Measurements from ENCODE around the gene FMN2. TPM values are rescaled to one million over a fixed set of nuclear protein-coding genes. Genes with fewer than 3 reads are reported as not detected.
"Not testable (repeated sequence)": the region's sequence is repeated elsewhere in the genome, so short reads cannot be mapped to it uniquely, and the experiment has no call there.

FMN2 gene
- total RNA-seq, 2 donors from 2014 or later = 26.9 to 27.2 TPM

DNA sequence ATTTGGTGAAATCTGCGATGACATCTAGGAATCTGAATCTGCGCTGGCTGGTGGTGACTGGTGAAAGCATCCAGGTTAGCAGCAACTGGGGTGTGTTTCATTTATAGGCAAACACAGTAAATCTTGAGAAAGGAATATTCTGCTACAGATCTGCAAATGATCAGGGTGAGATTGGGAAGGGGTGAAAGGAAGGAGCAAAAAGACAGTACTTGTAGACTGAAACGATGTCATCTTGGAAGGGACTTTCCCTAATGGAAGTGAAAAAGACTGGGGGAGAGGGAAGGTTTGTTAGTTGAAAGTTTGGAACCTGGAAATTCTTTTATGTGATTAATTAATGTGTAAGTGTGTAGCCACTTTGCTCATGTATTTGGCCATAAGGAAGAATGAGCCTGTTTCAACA, 228.3 kb downstream of the FMN2 start:
- Histone ChIP-seq H3K9ac (ENCODE audit: extremely low read depth, low read length, poor library complexity, severe bottlenecking) (no peak overlapping the region), H3K4me3 (ENCODE audit: low read length) (no peak overlapping the region), H3K36me3 (ENCODE audit: control insufficient read depth, insufficient read depth, low read length) (peaks cover 15% of the 10 kb centered on the region), H3K9me3 (ENCODE audit: control insufficient read depth, low read length) (no peaks in the 10 kb centered on the region), H3K4me1 (ENCODE audit: control insufficient read depth, insufficient read depth, low read length) (no peaks in the 10 kb centered on the region), H3K27me3 (ENCODE audit: control insufficient read depth, insufficient read depth, low read length, poor library complexity, severe bottlenecking) (no peaks in the 10 kb centered on the region), H3K27ac (ENCODE audit: low read depth, low read length) (no peak overlapping the region)
- Mint-ChIP-seq H3K4me3 (no peak overlapping the region), H3K27me3 (ENCODE audit: insufficient read depth) (no peaks in the 10 kb centered on the region), H3K4me1 (peaks cover 17% of the 10 kb centered on the region), H3K9me3 (no peaks in the 10 kb centered on the region), H3K36me3 (ENCODE audit: low read depth) (peaks cover 14% of the 10 kb centered on the region), H3K27ac (no peak overlapping the region)
- 94 to 96% methylated on average over 3 of the region's 3 CpGs for WGBS, 2 experiments (ENCODE audit: insufficient coverage in 1 of 2, insufficient read length in 1 of 2)
- TF ChIP-seq, protein P1, sequence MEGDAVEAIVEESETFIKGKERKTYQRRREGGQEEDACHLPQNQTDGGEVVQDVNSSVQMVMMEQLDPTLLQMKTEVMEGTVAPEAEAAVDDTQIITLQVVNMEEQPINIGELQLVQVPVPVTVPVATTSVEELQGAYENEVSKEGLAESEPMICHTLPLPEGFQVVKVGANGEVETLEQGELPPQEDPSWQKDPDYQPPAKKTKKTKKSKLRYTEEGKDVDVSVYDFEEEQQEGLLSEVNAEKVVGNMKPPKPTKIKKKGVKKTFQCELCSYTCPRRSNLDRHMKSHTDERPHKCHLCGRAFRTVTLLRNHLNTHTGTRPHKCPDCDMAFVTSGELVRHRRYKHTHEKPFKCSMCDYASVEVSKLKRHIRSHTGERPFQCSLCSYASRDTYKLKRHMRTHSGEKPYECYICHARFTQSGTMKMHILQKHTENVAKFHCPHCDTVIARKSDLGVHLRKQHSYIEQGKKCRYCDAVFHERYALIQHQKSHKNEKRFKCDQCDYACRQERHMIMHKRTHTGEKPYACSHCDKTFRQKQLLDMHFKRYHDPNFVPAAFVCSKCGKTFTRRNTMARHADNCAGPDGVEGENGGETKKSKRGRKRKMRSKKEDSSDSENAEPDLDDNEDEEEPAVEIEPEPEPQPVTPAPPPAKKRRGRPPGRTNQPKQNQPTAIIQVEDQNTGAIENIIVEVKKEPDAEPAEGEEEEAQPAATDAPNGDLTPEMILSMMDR (conservative IDR thresholded peaks at IDR 0.05) = no peak
- DNase-seq = no peak

DNA sequence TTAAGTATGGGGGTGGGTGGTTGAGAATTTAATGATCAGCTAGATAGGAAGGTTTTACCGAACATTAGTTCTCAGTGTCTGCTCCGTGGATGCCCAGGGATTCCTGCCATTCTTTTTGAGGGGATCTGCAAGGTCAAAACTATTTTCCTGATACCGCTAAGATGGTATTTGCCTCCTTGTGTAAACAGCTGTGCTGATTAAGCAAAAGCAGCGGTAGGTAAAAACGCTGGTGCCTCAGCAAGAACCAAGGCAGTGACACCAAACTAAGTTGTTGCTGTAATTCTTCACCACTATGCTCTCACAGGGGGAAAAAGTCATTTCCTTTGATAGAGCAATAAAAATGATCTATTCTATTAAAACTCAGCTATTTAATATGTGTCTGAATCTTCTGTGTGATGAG, 229.0 kb downstream of the FMN2 start:
- Mint-ChIP-seq H3K27me3 (ENCODE audit: insufficient read depth) (no peaks in the 10 kb centered on the region), H3K36me3 (ENCODE audit: low read depth) (peaks cover 14% of the 10 kb centered on the region), H3K4me1 (peaks cover 17% of the 10 kb centered on the region), H3K9me3 (no peaks in the 10 kb centered on the region), H3K4me3 (no peak overlapping the region), H3K27ac (no peak overlapping the region)
- DNase-seq = no peak
- no peak overlapping the region for H3K27ac ChIP-seq (ENCODE audit: low read depth, low read length)
- no peak overlapping the region for H3K9ac ChIP-seq (ENCODE audit: extremely low read depth, low read length, poor library complexity, severe bottlenecking)
- peaks cover 12% of the 10 kb centered on the region for H3K36me3 ChIP-seq (ENCODE audit: control insufficient read depth, insufficient read depth, low read length)
- H3K9me3 ChIP-seq (ENCODE audit: control insufficient read depth, low read length) = no peaks in the 10 kb centered on the region
- H3K4me1 ChIP-seq (ENCODE audit: control insufficient read depth, insufficient read depth, low read length) = no peaks in the 10 kb centered on the region
- H3K4me3 ChIP-seq (ENCODE audit: low read length) = no peak overlapping the region
- H3K27me3 ChIP-seq (ENCODE audit: control insufficient read depth, insufficient read depth, low read length, poor library complexity, severe bottlenecking) = no peaks in the 10 kb centered on the region
- TF ChIP-seq, protein P1 (conservative IDR thresholded peaks at IDR 0.05) = no peak
- 72 to 82% methylated on average over 5 of the region's 5 CpGs for WGBS, 2 experiments (ENCODE audit: insufficient coverage in 1 of 2, insufficient read length in 1 of 2)

DNA sequence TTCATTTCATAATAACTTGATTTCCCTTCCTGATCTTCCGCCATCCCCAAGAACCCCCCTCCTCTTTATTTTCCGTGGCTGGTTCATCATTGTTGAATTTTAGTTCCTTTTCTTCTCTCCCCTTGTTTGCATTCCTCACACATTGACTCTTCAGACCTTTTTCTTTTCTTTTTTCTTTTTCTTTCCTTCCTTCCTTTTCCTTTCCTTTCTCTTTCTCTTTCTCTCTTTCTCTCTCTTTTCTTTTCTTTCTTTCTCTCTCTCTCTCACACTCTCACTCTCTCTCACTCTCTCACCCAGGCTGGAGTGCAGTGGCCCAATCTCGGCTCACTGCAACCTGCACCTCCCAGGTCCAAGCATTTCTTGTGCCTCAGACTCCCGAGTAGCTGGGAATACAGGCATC, 231.3 kb downstream of the FMN2 start:
- no peak overlapping the region for H3K4me3 ChIP-seq (ENCODE audit: low read length)
- no peak overlapping the region for H3K27ac ChIP-seq (ENCODE audit: low read depth, low read length)
- no peaks in the 10 kb centered on the region for H3K27me3 ChIP-seq (ENCODE audit: control insufficient read depth, insufficient read depth, low read length, poor library complexity, severe bottlenecking)
- Mint-ChIP-seq H3K36me3 (ENCODE audit: low read depth) (peaks cover 3% of the 10 kb centered on the region), H3K4me3 (no peak overlapping the region), H3K27me3 (ENCODE audit: insufficient read depth) (no peaks in the 10 kb centered on the region), H3K4me1 (peaks cover 29% of the 10 kb centered on the region), H3K27ac (no peak overlapping the region), H3K9me3 (no peaks in the 10 kb centered on the region)
- H3K9ac ChIP-seq (ENCODE audit: extremely low read depth, low read length, poor library complexity, severe bottlenecking) = no peak overlapping the region
- TF ChIP-seq, protein P1 (conservative IDR thresholded peaks at IDR 0.05) = no peak
- no peak for DNase-seq
- H3K4me1 ChIP-seq (ENCODE audit: control insufficient read depth, insufficient read depth, low read length) = no peaks in the 10 kb centered on the region
- H3K36me3 ChIP-seq (ENCODE audit: control insufficient read depth, insufficient read depth, low read length) = peaks cover under 1% of the 10 kb centered on the region
- 87 to 91% methylated on average over 2 to 4 of the region's 4 CpGs for WGBS, 2 experiments (ENCODE audit: insufficient coverage in 1 of 2, insufficient read length in 1 of 2)
- H3K9me3 ChIP-seq (ENCODE audit: control insufficient read depth, low read length) = no peaks in the 10 kb centered on the region

DNA sequence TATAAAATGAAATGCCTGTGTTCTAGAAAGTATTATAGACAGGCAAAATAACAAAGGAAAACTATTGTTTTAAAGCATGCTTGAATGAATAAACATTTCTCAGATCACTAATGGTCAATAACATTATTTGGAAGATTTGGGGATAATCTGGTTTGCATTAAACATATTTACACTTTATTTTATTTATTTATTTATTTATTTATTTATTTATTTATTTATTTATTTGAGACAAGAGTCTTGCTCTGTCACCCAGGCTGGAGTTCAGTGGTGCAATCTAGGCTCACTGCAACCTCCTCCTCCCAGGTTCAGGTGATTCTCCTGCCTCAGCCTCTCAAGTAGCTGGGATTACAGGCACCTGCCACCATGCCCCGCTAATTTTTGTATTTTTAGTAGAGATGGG, 236.7 kb downstream of the FMN2 start:
- not testable (repeated sequence) for H3K27ac Mint-ChIP-seq; H3K27ac ChIP-seq (ENCODE audit: low read depth, low read length); H3K4me3 ChIP-seq (ENCODE audit: low read length); H3K27me3 Mint-ChIP-seq (ENCODE audit: insufficient read depth); DNase-seq; H3K9me3 Mint-ChIP-seq; H3K9me3 ChIP-seq (ENCODE audit: control insufficient read depth, low read length); H3K4me1 ChIP-seq (ENCODE audit: control insufficient read depth, insufficient read depth, low read length); H3K4me3 Mint-ChIP-seq; H3K27me3 ChIP-seq (ENCODE audit: control insufficient read depth, insufficient read depth, low read length, poor library complexity, severe bottlenecking); H3K9ac ChIP-seq (ENCODE audit: extremely low read depth, low read length, poor library complexity, severe bottlenecking)
- 100% methylated on average over 1 of the region's 1 CpG; no CpG with 5 or more reads in 1 of the 2 experiments for WGBS, 2 experiments (ENCODE audit: insufficient coverage in 1 of 2, insufficient read length in 1 of 2)
- H3K4me1 Mint-ChIP-seq = peaks cover 15% of the 10 kb centered on the region
- peaks cover 14% of the 10 kb centered on the region for H3K36me3 Mint-ChIP-seq (ENCODE audit: low read depth)
- H3K36me3 ChIP-seq (ENCODE audit: control insufficient read depth, insufficient read depth, low read length) = peaks cover 30% of the 10 kb centered on the region

Measured in endodermal cell (in vitro differentiated cells).